Measurements from ENCODE around the gene ADD3. TPM values are rescaled to one million over a fixed set of nuclear protein-coding genes. Genes with fewer than 3 reads are reported as not detected.

The ADD3 gene
- total RNA-seq, 1 experiment from 2014 or later, result 59.9 TPM

DNA sequence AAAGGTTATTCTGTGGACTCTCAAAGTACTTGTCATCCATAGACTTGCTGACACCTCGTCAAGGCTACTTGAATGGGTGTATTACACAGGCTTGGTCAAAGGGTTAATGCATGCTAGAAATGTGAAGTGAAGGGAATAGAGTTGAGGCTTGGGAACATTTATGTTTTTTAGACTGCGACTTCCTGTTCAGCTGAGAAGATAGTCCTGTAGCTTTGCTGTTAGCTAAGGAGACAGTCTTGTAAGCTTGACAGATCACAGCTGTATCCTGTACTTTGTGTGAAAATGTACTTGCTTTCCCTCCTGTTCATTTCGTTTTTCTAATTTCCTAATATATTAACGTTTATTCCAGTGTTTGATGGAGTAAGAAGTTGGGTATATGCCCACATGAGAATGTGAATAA is 52.1 kb downstream of the ADD3 start:
- TF ChIP-seq, protein P1, sequence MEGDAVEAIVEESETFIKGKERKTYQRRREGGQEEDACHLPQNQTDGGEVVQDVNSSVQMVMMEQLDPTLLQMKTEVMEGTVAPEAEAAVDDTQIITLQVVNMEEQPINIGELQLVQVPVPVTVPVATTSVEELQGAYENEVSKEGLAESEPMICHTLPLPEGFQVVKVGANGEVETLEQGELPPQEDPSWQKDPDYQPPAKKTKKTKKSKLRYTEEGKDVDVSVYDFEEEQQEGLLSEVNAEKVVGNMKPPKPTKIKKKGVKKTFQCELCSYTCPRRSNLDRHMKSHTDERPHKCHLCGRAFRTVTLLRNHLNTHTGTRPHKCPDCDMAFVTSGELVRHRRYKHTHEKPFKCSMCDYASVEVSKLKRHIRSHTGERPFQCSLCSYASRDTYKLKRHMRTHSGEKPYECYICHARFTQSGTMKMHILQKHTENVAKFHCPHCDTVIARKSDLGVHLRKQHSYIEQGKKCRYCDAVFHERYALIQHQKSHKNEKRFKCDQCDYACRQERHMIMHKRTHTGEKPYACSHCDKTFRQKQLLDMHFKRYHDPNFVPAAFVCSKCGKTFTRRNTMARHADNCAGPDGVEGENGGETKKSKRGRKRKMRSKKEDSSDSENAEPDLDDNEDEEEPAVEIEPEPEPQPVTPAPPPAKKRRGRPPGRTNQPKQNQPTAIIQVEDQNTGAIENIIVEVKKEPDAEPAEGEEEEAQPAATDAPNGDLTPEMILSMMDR (conservative IDR thresholded peaks at IDR 0.05), result no peak
- Histone ChIP-seq H3K79me1 (ENCODE audit: insufficient read depth, low read depth, low read length, poor library complexity, severe bottlenecking) (peaks cover 2% of the 10 kb centered on the region), H3K23me2 (ENCODE audit: insufficient read length, low read depth, low read length, poor library complexity, severe bottlenecking) (no peaks in the 10 kb centered on the region), H3K9ac (ENCODE audit: extremely low read depth, insufficient read length, low read length) (no peak overlapping the region), H2AK5ac (ENCODE audit: insufficient read length, low read length) (no peak overlapping the region), H3K4me2 (ENCODE audit: insufficient read depth, insufficient read length, low read length) (no peak overlapping the region), H3K4me1 (ENCODE audit: insufficient read depth, low read length) (no peaks in the 10 kb centered on the region), H4K20me1 (ENCODE audit: control insufficient read depth, insufficient read depth, insufficient read length) (no peaks in the 10 kb centered on the region), H4K8ac (replicated peaks; ENCODE audit: insufficient read length, low read depth, low read length) (no peak overlapping the region), H2BK12ac (ENCODE audit: insufficient read length, low read depth, low read length) (no peak overlapping the region), H3K56ac (ENCODE audit: insufficient read length, low read depth, low read length) (no peak overlapping the region), H4K5ac (ENCODE audit: insufficient read length, low read depth, low read length) (no peak overlapping the region), H3T11ph (ENCODE audit: low read length) (no peak overlapping the region), H2BK15ac (ENCODE audit: low read depth, low read length) (no peak overlapping the region), H2BK20ac (ENCODE audit: low read depth, low read length, poor library complexity, severe bottlenecking) (no peak overlapping the region), H3K14ac (ENCODE audit: insufficient read depth, low read length) (no peak overlapping the region), H3K9me3 (ENCODE audit: control insufficient read depth, low read depth, low read length) (no peaks in the 10 kb centered on the region), H3K18ac (ENCODE audit: insufficient read length, low read depth, low read length) (no peak overlapping the region), H3K23ac (ENCODE audit: insufficient read length, low read depth, low read length) (no peak overlapping the region), H3K4ac (ENCODE audit: low read depth, low read length) (no peak overlapping the region), H3K27me3 (ENCODE audit: insufficient read depth, low read length) (no peaks in the 10 kb centered on the region), H2AFZ (ENCODE audit: low read length) (no peak overlapping the region), H3K27ac (ENCODE audit: insufficient read length, low read depth, low read length) (no peak overlapping the region), H4K91ac (ENCODE audit: insufficient read length, low read depth, low read length) (no peak overlapping the region), H3K79me2 (ENCODE audit: insufficient read depth, low read length) (no peaks in the 10 kb centered on the region; the same call in 1 of the 2 replicates), H2BK5ac (ENCODE audit: insufficient read length, low read length) (no peak overlapping the region), H2BK120ac (ENCODE audit: low read depth, low read length, poor library complexity, severe bottlenecking) (no peak overlapping the region)
- Mint-ChIP-seq H3K36me3 (ENCODE audit: insufficient read depth in 1 of 3, low read depth in 3 of 3) (no peaks in the 10 kb centered on the region), H3K9me3 (no peaks in the 10 kb centered on the region), H3K27me3 (ENCODE audit: low read depth) (no peaks in the 10 kb centered on the region), H3K27ac (no peak overlapping the region), H3K4me1 (peaks cover 5 to 8% of the 10 kb centered on the region in 2 experiments), H3K4me3 (no peak overlapping the region)
- no peak for DNase-seq
- no CpG with 5 or more reads among the region's 4 CpGs for WGBS (ENCODE audit: extremely low coverage, insufficient read length, low lambda C conversion rate)

All from H9 (cell line).